Peyer's patch (tissue), 4 donors: ENCODE results near the gene CALHM3.

Experiments
- POLR2A ChIP-seq, 2 donors: fragments of 450-650 bp; IDR thresholded peaks; one replicate each; pipeline ENCODE4 v1.5.1; 2017; ENCODE audit warnings: antibody characterized with exemption in 2 of 2, mild to moderate bottlenecking in 2 of 2, moderate library complexity in 2 of 2
- TF ChIP-seq, protein P1 (sequence below), 6 experiments: fragments of 450-650 bp in 4 of 6; fragments of 200-600 bp in 2 of 6; sonication (generic) in 1 of 6; IDR thresholded peaks; one replicate each; pipeline ENCODE4 v1.5.1; 2017 to 2019; ENCODE audit warnings: antibody characterized with exemption in 6 of 6, mild to moderate bottlenecking in 3 of 6, moderate library complexity in 1 of 6

GRCh38 chr10:103457176-103457712, 21.8 kb downstream of the CALHM3 start:
- TF ChIP-seq, protein P1, sequence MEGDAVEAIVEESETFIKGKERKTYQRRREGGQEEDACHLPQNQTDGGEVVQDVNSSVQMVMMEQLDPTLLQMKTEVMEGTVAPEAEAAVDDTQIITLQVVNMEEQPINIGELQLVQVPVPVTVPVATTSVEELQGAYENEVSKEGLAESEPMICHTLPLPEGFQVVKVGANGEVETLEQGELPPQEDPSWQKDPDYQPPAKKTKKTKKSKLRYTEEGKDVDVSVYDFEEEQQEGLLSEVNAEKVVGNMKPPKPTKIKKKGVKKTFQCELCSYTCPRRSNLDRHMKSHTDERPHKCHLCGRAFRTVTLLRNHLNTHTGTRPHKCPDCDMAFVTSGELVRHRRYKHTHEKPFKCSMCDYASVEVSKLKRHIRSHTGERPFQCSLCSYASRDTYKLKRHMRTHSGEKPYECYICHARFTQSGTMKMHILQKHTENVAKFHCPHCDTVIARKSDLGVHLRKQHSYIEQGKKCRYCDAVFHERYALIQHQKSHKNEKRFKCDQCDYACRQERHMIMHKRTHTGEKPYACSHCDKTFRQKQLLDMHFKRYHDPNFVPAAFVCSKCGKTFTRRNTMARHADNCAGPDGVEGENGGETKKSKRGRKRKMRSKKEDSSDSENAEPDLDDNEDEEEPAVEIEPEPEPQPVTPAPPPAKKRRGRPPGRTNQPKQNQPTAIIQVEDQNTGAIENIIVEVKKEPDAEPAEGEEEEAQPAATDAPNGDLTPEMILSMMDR (IDR thresholded peaks at IDR 0.05) = no peak
- no peak for TF ChIP-seq POLR2A (IDR thresholded peaks at IDR 0.05)
